Stimulated activated CD8-positive, alpha-beta memory T cell treated with anti-CD3 and anti-CD28 coated beads, Interleukin-7, amount 100 ng/mL, for 1 hour (primary cell): Measurements from ENCODE around the gene EGFR.

Experiments
- DNase-seq, 2 donors: peaks; one replicate each; pipeline ENCODE4 v3.0.0-alpha.2; 2020; ENCODE audit warnings: low read depth in 2 of 2

The EGFR gene

GRCh38 chr7:55018361-55019190 is at the start of gene EGFR:
EGFR (plus strand) TSS chr7:55019017; CDS start chr7:55019278, 261 bp downstream.
- DNase-seq: no peak

- DNase-seq: no peak
Measured at GRCh38 chr7:54969208-54969967, 49.4 kb upstream of the EGFR start.

GRCh38 chr7:54972733-54973294 is 46.0 kb upstream of the EGFR start:
- no peak for DNase-seq

- no peak for DNase-seq
Measured at GRCh38 chr7:54978364-54979116, 40.3 kb upstream of the EGFR start.

GRCh38 chr7:54980521-54980920 is 38.3 kb upstream of the EGFR start:
- no peak for DNase-seq

- DNase-seq: no peak
Measured at GRCh38 chr7:54981913-54982312, 36.9 kb upstream of the EGFR start.

GRCh38 chr7:54985426-54986330 is 33.1 kb upstream of the EGFR start:
- no peak for DNase-seq

- DNase-seq: no peak
Measured at GRCh38 chr7:54986716-54987115, 32.1 kb upstream of the EGFR start.

GRCh38 chr7:54987772-54988171 is 31.0 kb upstream of the EGFR start:
- no peak for DNase-seq

GRCh38 chr7:54988516-54988915 is 30.3 kb upstream of the EGFR start:
- DNase-seq: no peak

GRCh38 chr7:54989453-54990225 is 29.2 kb upstream of the EGFR start:
- no peak for DNase-seq

GRCh38 chr7:54991341-54991740 is 27.5 kb upstream of the EGFR start:
- no peak for DNase-seq

GRCh38 chr7:54992871-54993475 is 25.8 kb upstream of the EGFR start:
- no peak for DNase-seq

GRCh38 chr7:54995166-54995565 is 23.7 kb upstream of the EGFR start:
- no peak for DNase-seq

- DNase-seq: no peak
Measured at GRCh38 chr7:54995610-54996363, 23.0 kb upstream of the EGFR start.

GRCh38 chr7:54996391-54996790 is 22.4 kb upstream of the EGFR start:
- DNase-seq: no peak

- DNase-seq: no peak
Measured at GRCh38 chr7:55004579-55004978, 14.2 kb upstream of the EGFR start.

GRCh38 chr7:55005241-55005851 is 13.5 kb upstream of the EGFR start:
- no peak for DNase-seq

GRCh38 chr7:55006499-55006898 is 12.3 kb upstream of the EGFR start:
- no peak for DNase-seq
